Measurements from ENCODE around the gene SRSF10.

GRCh38 chr1:24007079-24007478 is 27.0 kb upstream of the SRSF10 start:
- TF ChIP-seq CTCF (IDR thresholded peaks at IDR 0.05) (no peak), POLR2A (IDR thresholded peaks at IDR 0.05) (no peak)
